GM21786 (cell line): ENCODE results near the gene ANKRD34C.
"Not testable (repeated sequence)": the region's sequence is repeated elsewhere in the genome, so short reads cannot be mapped to it uniquely, and the experiment has no call there.

ENCODE experiments used
- ATAC-seq: cut with Tn5 transposase; IDR thresholded peaks from one replicate; pipeline ENCODE4 v1.9.1; 2021; ENCODE audit not compliant: unreplicated experiment

The ANKRD34C gene

GRCh38 chr15:79310985-79311900 lies 28.7 kb downstream of the ANKRD34C start, which contains the start of gene TMED3:
TSS of gene TMED3 (plus strand) at chr15:79311112. CDS start at chr15:79311250, 138 bp downstream.
- peak; percentile 92 for ATAC-seq

- ATAC-seq: no peak
These were observed 29.5 kb downstream of the ANKRD34C start for GRCh38 chr15:79311901-79312553.

GRCh38 chr15:79314186-79314585 lies 31.7 kb downstream of the ANKRD34C start:
- ATAC-seq: no peak

- ATAC-seq: no peak
These were observed 32.3 kb downstream of the ANKRD34C start for GRCh38 chr15:79314811-79315210.

GRCh38 chr15:79315623-79316328 lies 33.3 kb downstream of the ANKRD34C start:
- ATAC-seq: no peak

GRCh38 chr15:79316864-79317263 lies 34.3 kb downstream of the ANKRD34C start:
- no peak for ATAC-seq

- not testable (repeated sequence) for ATAC-seq
These were observed 37.5 kb downstream of the ANKRD34C start for GRCh38 chr15:79319973-79320372.

GRCh38 chr15:79321876-79322275 lies 39.4 kb downstream of the ANKRD34C start:
- ATAC-seq: no peak

GRCh38 chr15:79322306-79322705 lies 39.8 kb downstream of the ANKRD34C start:
- no peak for ATAC-seq

GRCh38 chr15:79322945-79323344 lies 40.4 kb downstream of the ANKRD34C start:
- no peak for ATAC-seq

GRCh38 chr15:79329171-79329611 lies 46.7 kb downstream of the ANKRD34C start:
- no peak for ATAC-seq
